ENCODE data around the gene ANLN. TPM values are rescaled to one million over a fixed set of nuclear protein-coding genes. Genes with fewer than 3 reads are reported as not detected.

Gene ANLN
- total RNA-seq, 1 experiment from 2014 or later, result 106 TPM

GRCh38 chr7:36349626-36350025 lies 40.0 kb upstream of the ANLN start:
- Histone ChIP-seq H3K27me3 (replicated peaks; ENCODE audit: control insufficient read depth, insufficient read depth, low read length) (no peaks in the 10 kb centered on the region), H3K9me3 (0 out of 2 replicates have a peak, but pooled peaks cover 2% of the 10 kb centered on the region), H3K4me1 (no peaks in the 10 kb centered on the region), H3K36me3 (ENCODE audit: control insufficient read depth, insufficient read depth, low read length) (no peaks in the 10 kb centered on the region), H3K4me3 (ENCODE audit: low read depth, low read length) (no peak overlapping the region)
- no TSS peak for BruUV-seq (replicated peaks)
- no peaks in the 10 kb centered on the region for H3K9me3 Mint-ChIP-seq (ENCODE audit: unreplicated experiment)
- ChIA-PET POLR2A (interaction anchor here (0.7 kb wide), 1 partner anchor 549 kb away, joined by 3 read pairs; no protein-coding TSS in a partner anchor), CTCF (no interaction called here)
- H3K27me3 Mint-ChIP-seq (ENCODE audit: insufficient read depth, unreplicated experiment), result no peaks in the 10 kb centered on the region
- intact Hi-C loops (cut with micrococcal nuclease; ENCODE audit: unreplicated experiment), result no loop called here
- no peak for DNase-seq
- H3K4me1 Mint-ChIP-seq (ENCODE audit: low read depth, unreplicated experiment), result peaks cover 7% of the 10 kb centered on the region
- TF ChIP-seq, protein P1, sequence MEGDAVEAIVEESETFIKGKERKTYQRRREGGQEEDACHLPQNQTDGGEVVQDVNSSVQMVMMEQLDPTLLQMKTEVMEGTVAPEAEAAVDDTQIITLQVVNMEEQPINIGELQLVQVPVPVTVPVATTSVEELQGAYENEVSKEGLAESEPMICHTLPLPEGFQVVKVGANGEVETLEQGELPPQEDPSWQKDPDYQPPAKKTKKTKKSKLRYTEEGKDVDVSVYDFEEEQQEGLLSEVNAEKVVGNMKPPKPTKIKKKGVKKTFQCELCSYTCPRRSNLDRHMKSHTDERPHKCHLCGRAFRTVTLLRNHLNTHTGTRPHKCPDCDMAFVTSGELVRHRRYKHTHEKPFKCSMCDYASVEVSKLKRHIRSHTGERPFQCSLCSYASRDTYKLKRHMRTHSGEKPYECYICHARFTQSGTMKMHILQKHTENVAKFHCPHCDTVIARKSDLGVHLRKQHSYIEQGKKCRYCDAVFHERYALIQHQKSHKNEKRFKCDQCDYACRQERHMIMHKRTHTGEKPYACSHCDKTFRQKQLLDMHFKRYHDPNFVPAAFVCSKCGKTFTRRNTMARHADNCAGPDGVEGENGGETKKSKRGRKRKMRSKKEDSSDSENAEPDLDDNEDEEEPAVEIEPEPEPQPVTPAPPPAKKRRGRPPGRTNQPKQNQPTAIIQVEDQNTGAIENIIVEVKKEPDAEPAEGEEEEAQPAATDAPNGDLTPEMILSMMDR (IDR thresholded peaks at IDR 0.05; ENCODE audit: insufficient read depth in 1 of 2, low read depth in 1 of 2, low read length in 1 of 2, severe bottlenecking in 1 of 2, unreplicated experiment in 1 of 2), result no peak
- H3K4me3 Mint-ChIP-seq (ENCODE audit: unreplicated experiment), result no peak overlapping the region
- no peaks in the 10 kb centered on the region for H3K36me3 Mint-ChIP-seq (ENCODE audit: insufficient read depth, unreplicated experiment)
- no peak overlapping the region for H3K27ac Mint-ChIP-seq (ENCODE audit: unreplicated experiment)

GRCh38 chr7:36355490-36355889 lies 34.2 kb upstream of the ANLN start:
- H3K4me1 Mint-ChIP-seq (ENCODE audit: low read depth, unreplicated experiment), result no peaks in the 10 kb centered on the region
- ChIA-PET POLR2A (no interaction called here), CTCF (no interaction called here)
- Histone ChIP-seq H3K4me3 (ENCODE audit: low read depth, low read length) (no peak overlapping the region), H3K9me3 (no peaks in the 10 kb centered on the region), H3K27me3 (replicated peaks; ENCODE audit: control insufficient read depth, insufficient read depth, low read length) (no peaks in the 10 kb centered on the region), H3K4me1 (no peaks in the 10 kb centered on the region), H3K36me3 (ENCODE audit: control insufficient read depth, insufficient read depth, low read length) (no peaks in the 10 kb centered on the region)
- no TSS peak for BruUV-seq (replicated peaks)
- TF ChIP-seq, protein P1 (IDR thresholded peaks at IDR 0.05; ENCODE audit: insufficient read depth in 1 of 2, low read depth in 1 of 2, low read length in 1 of 2, severe bottlenecking in 1 of 2, unreplicated experiment in 1 of 2), result no peak
- intact Hi-C loops (cut with micrococcal nuclease; ENCODE audit: unreplicated experiment), result no loop called here
- no peaks in the 10 kb centered on the region for H3K27me3 Mint-ChIP-seq (ENCODE audit: insufficient read depth, unreplicated experiment)
- H3K4me3 Mint-ChIP-seq (ENCODE audit: unreplicated experiment), result no peak overlapping the region
- no peaks in the 10 kb centered on the region for H3K36me3 Mint-ChIP-seq (ENCODE audit: insufficient read depth, unreplicated experiment)
- DNase-seq, result no peak
- H3K27ac Mint-ChIP-seq (ENCODE audit: unreplicated experiment), result no peak overlapping the region
- no peaks in the 10 kb centered on the region for H3K9me3 Mint-ChIP-seq (ENCODE audit: unreplicated experiment)

- CTCF ChIA-PET, result no interaction called here
- Mint-ChIP-seq H3K27me3 (ENCODE audit: insufficient read depth, unreplicated experiment) (no peaks in the 10 kb centered on the region), H3K4me1 (ENCODE audit: low read depth, unreplicated experiment) (no peaks in the 10 kb centered on the region), H3K36me3 (ENCODE audit: insufficient read depth, unreplicated experiment) (no peaks in the 10 kb centered on the region), H3K4me3 (ENCODE audit: unreplicated experiment) (no peak overlapping the region), H3K9me3 (ENCODE audit: unreplicated experiment) (no peaks in the 10 kb centered on the region), H3K27ac (ENCODE audit: unreplicated experiment) (no peak overlapping the region)
- no peaks in the 10 kb centered on the region for H3K4me1 ChIP-seq
- H3K27me3 ChIP-seq (replicated peaks; ENCODE audit: control insufficient read depth, insufficient read depth, low read length), result no peaks in the 10 kb centered on the region
- TF ChIP-seq, protein P1 (IDR thresholded peaks at IDR 0.05; ENCODE audit: insufficient read depth in 1 of 2, low read depth in 1 of 2, low read length in 1 of 2, severe bottlenecking in 1 of 2, unreplicated experiment in 1 of 2), result no peak
- no peak for DNase-seq
- H3K9me3 ChIP-seq, result no peaks in the 10 kb centered on the region
- no TSS peak for BruUV-seq (replicated peaks)
- intact Hi-C loops (cut with micrococcal nuclease; ENCODE audit: unreplicated experiment), result no loop called here
- no peaks in the 10 kb centered on the region for H3K36me3 ChIP-seq (ENCODE audit: control insufficient read depth, insufficient read depth, low read length)
- H3K4me3 ChIP-seq (ENCODE audit: low read depth, low read length), result no peak overlapping the region
- POLR2A ChIA-PET, result no interaction called here
Observed at GRCh38 chr7:36357054-36357453, 32.6 kb upstream of the ANLN start.
